ENCODE results near the gene MATR3. TPM values are rescaled to one million over a fixed set of nuclear protein-coding genes. Genes with fewer than 3 reads are reported as not detected.

Gene MATR3
- total RNA-seq, 4 donors from 2014 or later, result 164 to 234 (median 220) TPM

- Histone ChIP-seq H3K4me1 (peaks cover 35 to 56% (median 44%) of the 10 kb centered on the region in 4 donors), H3K4me3 (no peak overlapping the region), H3K27me3 (no peaks in the 10 kb centered on the region), H3K9me3 (no peaks in the 10 kb centered on the region), H3K27ac (replicated peaks in 1 of 4) (no peak overlapping the region), H3K36me3 (peaks cover 0 to 37% (median 26%) of the 10 kb centered on the region in 4 donors)
- no peak for DNase-seq (ENCODE audit: extremely low spot score)
- WGBS, result 78% methylated on average over 5 of the region's 5 CpGs
- intact Hi-C loops (cut with DNase I), result no loop called here
- TF ChIP-seq CTCF (IDR thresholded peaks at IDR 0.05), result no peak
- TF ChIP-seq POLR2AphosphoS5 (IDR thresholded peaks at IDR 0.05), result no peak
Observed at GRCh38 chr5:139277171-139277570, 16.4 kb upstream of the MATR3 start.

GRCh38 chr5:139278540-139279274 is 14.8 kb upstream of the MATR3 start:
- peaks cover 0 to 49% (median 39%) of the 10 kb centered on the region in 4 donors for H3K36me3 ChIP-seq
- no peak for TF ChIP-seq POLR2AphosphoS5 (IDR thresholded peaks at IDR 0.05)
- TF ChIP-seq POLR2A (IDR thresholded peaks at IDR 0.05; ENCODE audit: low read depth), result no peak
- no peak for TF ChIP-seq EP300 (IDR thresholded peaks at IDR 0.05)
- TF ChIP-seq CTCF (IDR thresholded peaks at IDR 0.05), result no peak
- no peak for DNase-seq (ENCODE audit: extremely low spot score)
- H3K27me3 ChIP-seq, result no peaks in the 10 kb centered on the region
- H3K4me3 ChIP-seq, result no peak overlapping the region
- peaks cover 21 to 43% (median 32%) of the 10 kb centered on the region in 4 donors for H3K4me1 ChIP-seq
- intact Hi-C loops (cut with DNase I), result no loop called here
- 90% methylated on average over 6 of the region's 6 CpGs for WGBS
- H3K27ac ChIP-seq (replicated peaks in 1 of 4), result no peak overlapping the region
- no peaks in the 10 kb centered on the region for H3K9me3 ChIP-seq

DNA sequence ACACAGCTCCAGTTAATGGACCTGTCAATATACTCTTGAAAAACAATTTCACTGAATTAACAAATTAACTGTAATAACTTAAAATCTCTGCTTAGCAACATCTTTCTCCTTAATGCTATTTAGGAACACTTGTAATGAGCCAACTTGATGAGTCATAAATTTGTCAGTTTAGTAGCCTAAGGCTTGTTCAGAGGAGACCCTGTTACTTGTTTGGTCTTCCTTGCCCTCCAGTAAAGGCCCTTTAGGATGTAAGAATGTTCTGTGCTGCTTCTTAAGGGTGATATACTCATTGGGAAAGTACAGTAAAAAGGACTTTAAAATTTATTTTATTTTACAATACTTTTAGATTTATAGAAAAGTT is 11.4 kb upstream of the MATR3 start:
- intact Hi-C loops (cut with DNase I), result no loop called here
- H3K4me1 ChIP-seq, result peaks cover 0 to 11% (median 7%) of the 10 kb centered on the region in 4 donors
- peaks cover 0 to 68% (median 49%) of the 10 kb centered on the region in 4 donors for H3K36me3 ChIP-seq

GRCh38 chr5:139283252-139284166 is 10.0 kb upstream of the MATR3 start:
- 88% methylated on average over 3 of the region's 3 CpGs for WGBS
- intact Hi-C loops (cut with DNase I), result no loop called here

More for the DNA sequence above, 11.4 kb upstream of the MATR3 start:
- no peak for DNase-seq (ENCODE audit: extremely low spot score)
- no peak for TF ChIP-seq POLR2A (IDR thresholded peaks at IDR 0.05; ENCODE audit: low read depth)
- no peak for TF ChIP-seq EP300 (IDR thresholded peaks at IDR 0.05)
- TF ChIP-seq POLR2AphosphoS5 (IDR thresholded peaks at IDR 0.05), result no peak
- no peak for TF ChIP-seq CTCF (IDR thresholded peaks at IDR 0.05)
- no peak overlapping the region for H3K27ac ChIP-seq (replicated peaks in 1 of 4)
- H3K27me3 ChIP-seq, result no peaks in the 10 kb centered on the region
- H3K9me3 ChIP-seq, result no peaks in the 10 kb centered on the region
- no peak overlapping the region for H3K4me3 ChIP-seq

More at GRCh38 chr5:139283252-139284166, 10.0 kb upstream of the MATR3 start:
- H3K4me1 ChIP-seq, result peaks cover 0 to 11% (median 7%) of the 10 kb centered on the region in 4 donors
- H3K9me3 ChIP-seq, result no peaks in the 10 kb centered on the region
- H3K36me3 ChIP-seq, result peaks cover 0 to 62% (median 43%) of the 10 kb centered on the region in 4 donors
- no peak overlapping the region for H3K27ac ChIP-seq (replicated peaks in 1 of 4)
- H3K4me3 ChIP-seq, result no peak overlapping the region
- no peaks in the 10 kb centered on the region for H3K27me3 ChIP-seq
- DNase-seq (ENCODE audit: extremely low spot score), result no peak
- TF ChIP-seq POLR2A (IDR thresholded peaks at IDR 0.05; ENCODE audit: low read depth) (no peak), CTCF (IDR thresholded peaks at IDR 0.05) (no peak), EP300 (IDR thresholded peaks at IDR 0.05) (no peak)

All from esophagus muscularis mucosa (tissue), 4 donors.